ENCODE results near the gene MAPK1IP1L. TPM values are rescaled to one million over a fixed set of nuclear protein-coding genes. Genes with fewer than 3 reads are reported as not detected.

MAPK1IP1L gene
- total RNA-seq, 2 experiments from 2014 or later: 90.2 to 110 TPM

DNA sequence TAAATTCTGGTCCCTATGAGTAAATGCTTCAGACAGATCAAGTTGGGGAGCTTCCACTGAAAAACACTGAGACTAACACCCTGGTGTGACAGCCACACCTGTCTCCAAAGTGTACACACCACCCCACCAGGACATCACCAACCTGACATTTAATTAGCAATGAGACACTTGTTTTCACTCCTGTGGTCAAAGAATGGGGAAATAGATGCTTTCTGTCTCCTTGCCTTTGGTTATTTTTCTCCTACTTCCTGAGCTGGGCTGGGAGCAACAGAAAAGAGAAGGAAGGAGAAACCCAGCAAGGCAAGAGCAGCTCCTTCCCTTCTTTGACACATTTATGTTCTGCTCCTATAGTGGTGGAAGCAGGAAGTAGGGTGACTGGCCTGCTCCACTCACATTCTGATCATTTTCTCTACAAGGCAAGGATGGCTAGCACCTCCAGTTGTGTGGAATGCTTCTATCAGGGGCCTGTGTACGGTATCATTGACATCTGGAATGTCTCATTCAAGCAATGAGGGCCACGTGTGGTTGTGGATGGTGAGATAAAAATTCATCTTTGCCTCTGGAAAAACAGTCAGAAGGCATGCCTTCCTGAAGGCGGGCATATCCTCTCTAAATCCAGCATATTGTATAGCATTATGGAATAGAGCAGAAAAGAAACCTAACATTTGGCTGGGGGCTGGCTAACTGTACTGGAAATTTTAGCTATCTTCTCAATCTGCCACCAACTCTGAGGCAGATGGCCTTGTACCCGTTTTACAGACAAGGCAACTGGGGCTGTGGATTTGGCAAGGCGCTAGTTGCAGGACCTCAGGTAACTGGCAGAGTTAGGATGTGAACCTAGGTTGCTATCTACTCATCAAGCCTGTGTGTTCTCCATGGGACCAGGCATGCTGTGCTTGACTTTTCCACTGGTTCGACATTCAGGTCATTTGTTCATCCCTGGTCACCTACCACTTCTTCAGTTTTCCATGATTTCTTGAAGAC, 52.8 kb downstream of the MAPK1IP1L start:
- H3K9me3 Mint-ChIP-seq (ENCODE audit: low read depth): peaks cover 8% of the 10 kb centered on the region
- H3K4me1 Mint-ChIP-seq: peaks cover 75% of the 10 kb centered on the region
- no peaks in the 10 kb centered on the region for H3K27me3 Mint-ChIP-seq
- DNase-seq (no peak), ATAC-seq (no peak)
- peak overlapping the region; percentile 67 for H3K4me3 Mint-ChIP-seq
- H3K27ac Mint-ChIP-seq: peak overlapping the region; percentile 100
- H3K36me3 Mint-ChIP-seq: peaks cover 23% of the 10 kb centered on the region
- CTCF ChIA-PET: interaction anchor here (0.7 to 5.2 kb wide), 10 partner anchors 10 to 211 kb away, joined by 3 to 34 read pairs (median 8); partner anchors contain the start of genes LGALS3, SOCS4 and WDHD1

GRCh38 chr14:55105991-55106390, 54.5 kb downstream of the MAPK1IP1L start:
- Mint-ChIP-seq H3K4me3 (no peak overlapping the region), H3K27ac (no peak overlapping the region), H3K4me1 (peaks cover 60% of the 10 kb centered on the region), H3K27me3 (no peaks in the 10 kb centered on the region), H3K36me3 (peaks cover 23% of the 10 kb centered on the region), H3K9me3 (ENCODE audit: low read depth) (peaks cover 8% of the 10 kb centered on the region)
- DNase-seq (no peak), ATAC-seq (no peak)
- CTCF ChIA-PET: interaction anchor here (0.6 to 1.5 kb wide), 6 partner anchors 8 to 60 kb away, joined by 3 to 6 read pairs (median 4); partner anchors contain the start of gene MAPK1IP1L

GRCh38 chr14:55107766-55108554, 56.5 kb downstream of the MAPK1IP1L start:
- Mint-ChIP-seq H3K27ac (peak overlapping the region; percentile 87), H3K4me3 (no peak overlapping the region)

GRCh38 chr14:55109836-55110235, 58.4 kb downstream of the MAPK1IP1L start:
- Mint-ChIP-seq H3K36me3 (peaks cover 12% of the 10 kb centered on the region), H3K9me3 (ENCODE audit: low read depth) (peaks cover 5% of the 10 kb centered on the region), H3K27me3 (no peaks in the 10 kb centered on the region), H3K4me1 (peaks cover 24% of the 10 kb centered on the region), H3K4me3 (no peak overlapping the region), H3K27ac (no peak overlapping the region)
- DNase-seq: no peak
- no peak for ATAC-seq
- CTCF ChIA-PET: interaction anchor here (1.1 to 3.4 kb wide), 2 partner anchors 20 kb away, joined by 3 to 12 read pairs; partner anchors contain the start of gene LGALS3

More at GRCh38 chr14:55107766-55108554, 56.5 kb downstream of the MAPK1IP1L start:
- CTCF ChIA-PET: interaction anchor here (0.6 to 3.4 kb wide), 11 partner anchors 8 to 83 kb away, joined by 3 to 12 read pairs (median 3); partner anchors contain the start of gene DLGAP5
- DNase-seq (peak; percentile 74), ATAC-seq (peak; percentile 84)
- H3K9me3 Mint-ChIP-seq (ENCODE audit: low read depth): peaks cover 8% of the 10 kb centered on the region
- H3K4me1 Mint-ChIP-seq: peaks cover 42% of the 10 kb centered on the region
- H3K27me3 Mint-ChIP-seq: no peaks in the 10 kb centered on the region
- peaks cover 23% of the 10 kb centered on the region for H3K36me3 Mint-ChIP-seq

- Mint-ChIP-seq H3K36me3 (peaks cover 5% of the 10 kb centered on the region), H3K27me3 (no peaks in the 10 kb centered on the region), H3K4me3 (no peak overlapping the region), H3K9me3 (ENCODE audit: low read depth) (no peaks in the 10 kb centered on the region), H3K27ac (no peak overlapping the region), H3K4me1 (peaks cover 20% of the 10 kb centered on the region)
- DNase-seq (no peak), ATAC-seq (no peak)
- CTCF ChIA-PET: interaction anchor here (0.9 to 1.3 kb wide), 2 partner anchors 9 to 13 kb away, joined by 4 to 5 read pairs; no protein-coding TSS in a partner anchor
Observed at GRCh38 chr14:55111122-55111708, 59.8 kb downstream of the MAPK1IP1L start.

- Mint-ChIP-seq H3K36me3 (no peaks in the 10 kb centered on the region), H3K4me1 (peaks cover 4% of the 10 kb centered on the region), H3K27me3 (peaks cover 1% of the 10 kb centered on the region), H3K9me3 (ENCODE audit: low read depth) (no peaks in the 10 kb centered on the region), H3K27ac (no peak overlapping the region), H3K4me3 (no peak overlapping the region)
- CTCF ChIA-PET: interaction anchor here (1.0 to 1.3 kb wide), 2 partner anchors 11 to 13 kb away, joined by 3 to 7 read pairs; no protein-coding TSS in a partner anchor
- ATAC-seq (no peak), DNase-seq (no peak)
Observed at GRCh38 chr14:55114720-55115119, 63.3 kb downstream of the MAPK1IP1L start.

- H3K4me3 Mint-ChIP-seq: no peak overlapping the region
- no peaks in the 10 kb centered on the region for H3K36me3 Mint-ChIP-seq
- CTCF ChIA-PET: interaction anchor here (1.3 kb wide), 1 partner anchor 12 kb away, joined by 7 read pairs; no protein-coding TSS in a partner anchor
- DNase-seq (no peak), ATAC-seq (no peak)
- H3K9me3 Mint-ChIP-seq (ENCODE audit: low read depth): no peaks in the 10 kb centered on the region
- peaks cover 4% of the 10 kb centered on the region for H3K27me3 Mint-ChIP-seq
- H3K27ac Mint-ChIP-seq: no peak overlapping the region
- H3K4me1 Mint-ChIP-seq: peaks cover 4% of the 10 kb centered on the region
Observed at GRCh38 chr14:55115460-55115859, 64.0 kb downstream of the MAPK1IP1L start.

DNA sequence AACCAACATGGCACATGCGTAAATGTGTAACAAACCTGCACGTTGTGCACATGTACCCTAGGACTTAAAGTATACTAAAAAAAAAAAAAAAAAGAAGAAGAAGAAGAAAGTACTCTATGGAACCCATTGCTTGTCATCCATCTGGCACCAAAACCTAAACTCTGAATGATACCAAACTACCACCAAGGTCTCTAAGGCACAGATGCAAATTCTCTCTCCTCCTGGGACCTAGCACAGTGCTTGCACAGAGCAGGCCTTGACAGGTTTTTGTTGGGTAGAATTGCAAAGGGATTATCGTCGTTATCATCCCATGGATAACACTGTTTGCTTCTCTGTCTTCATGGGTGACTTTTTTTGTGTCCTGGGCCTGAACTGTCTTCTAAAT, 64.4 kb downstream of the MAPK1IP1L start:
- ATAC-seq: no peak
- CTCF ChIA-PET: no interaction called here
- no peak for DNase-seq
- no peaks in the 10 kb centered on the region for H3K36me3 Mint-ChIP-seq
- H3K9me3 Mint-ChIP-seq (ENCODE audit: low read depth): no peaks in the 10 kb centered on the region
- no peak overlapping the region for H3K27ac Mint-ChIP-seq
- H3K4me1 Mint-ChIP-seq: peaks cover 4% of the 10 kb centered on the region
- no peak overlapping the region for H3K4me3 Mint-ChIP-seq
- peaks cover 4% of the 10 kb centered on the region for H3K27me3 Mint-ChIP-seq

GRCh38 chr14:55116246-55117030, 65.0 kb downstream of the MAPK1IP1L start:
- DNase-seq: no peak
- Mint-ChIP-seq H3K4me3 (no peak overlapping the region), H3K27me3 (peaks cover 4% of the 10 kb centered on the region), H3K27ac (no peak overlapping the region), H3K9me3 (ENCODE audit: low read depth) (no peaks in the 10 kb centered on the region), H3K36me3 (no peaks in the 10 kb centered on the region), H3K4me1 (peaks cover 4% of the 10 kb centered on the region)
- no peak for ATAC-seq
- CTCF ChIA-PET: interaction anchor here (1.1 to 1.3 kb wide), 2 partner anchors 13 to 23 kb away, joined by 3 read pairs; no protein-coding TSS in a partner anchor

GRCh38 chr14:55117803-55118441, 66.5 kb downstream of the MAPK1IP1L start:
- no peak for ATAC-seq
- H3K27ac Mint-ChIP-seq: no peak overlapping the region

DNA sequence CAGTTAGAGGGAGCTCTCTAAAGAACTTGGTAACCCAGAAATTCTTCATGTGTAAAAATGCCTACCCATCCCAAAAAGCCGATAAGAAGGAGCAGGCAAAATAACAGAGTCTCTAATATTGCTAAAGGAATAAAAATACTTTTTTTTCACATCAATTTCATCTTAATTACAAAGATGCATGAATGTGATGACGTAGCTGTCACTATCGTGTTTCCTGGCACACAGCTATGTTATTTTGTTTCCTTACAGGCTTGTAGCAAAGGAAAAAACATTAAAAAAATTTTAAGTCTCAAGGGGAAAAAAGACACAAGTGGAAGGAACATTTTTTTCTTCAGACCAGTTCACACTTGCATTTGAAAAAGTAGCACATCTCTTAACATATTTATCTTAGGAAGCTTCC, 67.3 kb downstream of the MAPK1IP1L start:
- H3K36me3 Mint-ChIP-seq: no peaks in the 10 kb centered on the region
- peaks cover 4% of the 10 kb centered on the region for H3K4me1 Mint-ChIP-seq
- no peak overlapping the region for H3K4me3 Mint-ChIP-seq
- ATAC-seq (no peak), DNase-seq (no peak)
- peaks cover 4% of the 10 kb centered on the region for H3K27me3 Mint-ChIP-seq
- H3K27ac Mint-ChIP-seq: no peak overlapping the region
- CTCF ChIA-PET: interaction anchor here (1.0 to 1.4 kb wide), 7 partner anchors 10 to 21 kb away, joined by 3 to 9 read pairs (median 3); partner anchors contain the start of gene LGALS3
- no peaks in the 10 kb centered on the region for H3K9me3 Mint-ChIP-seq (ENCODE audit: low read depth)

More at GRCh38 chr14:55117803-55118441, 66.5 kb downstream of the MAPK1IP1L start:
- DNase-seq: no peak
- H3K27me3 Mint-ChIP-seq: peaks cover 4% of the 10 kb centered on the region
- CTCF ChIA-PET: interaction anchor here (1.0 to 1.4 kb wide), 7 partner anchors 10 to 25 kb away, joined by 3 to 9 read pairs (median 3); partner anchors contain the start of gene LGALS3
- H3K9me3 Mint-ChIP-seq (ENCODE audit: low read depth): no peaks in the 10 kb centered on the region
- H3K4me3 Mint-ChIP-seq: no peak overlapping the region
- H3K36me3 Mint-ChIP-seq: no peaks in the 10 kb centered on the region
- H3K4me1 Mint-ChIP-seq: peaks cover 4% of the 10 kb centered on the region
